COLO668 (cell line): ENCODE results near the gene STRA6.

ENCODE experiments used
- DNase-seq: peaks from one replicate; lab custom pipeline; 2025; ENCODE audit not compliant: unreplicated experiment; lab: John Stamatoyannopoulos, UW

The STRA6 gene

DNA sequence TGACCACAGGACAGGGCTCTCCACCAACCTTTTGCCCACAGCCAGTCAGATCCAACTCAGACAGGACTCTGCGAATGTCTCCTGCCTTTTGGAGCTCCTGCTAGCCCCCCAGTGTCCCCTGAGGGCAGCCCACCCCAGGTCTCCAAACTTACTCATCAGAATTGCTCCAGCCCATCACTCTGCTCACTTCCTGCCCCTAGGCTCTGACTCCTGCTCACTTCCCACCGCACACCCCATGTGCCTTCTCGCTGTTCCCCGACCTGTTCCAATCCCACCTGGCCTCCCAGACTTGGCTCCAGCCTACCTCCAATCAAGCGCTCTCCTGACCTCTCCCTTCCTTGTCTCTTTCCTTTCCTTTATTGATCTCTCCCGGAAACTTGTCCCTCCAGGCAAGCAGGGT, 5.9 kb upstream of the STRA6 start:
- no peak for DNase-seq

DNA sequence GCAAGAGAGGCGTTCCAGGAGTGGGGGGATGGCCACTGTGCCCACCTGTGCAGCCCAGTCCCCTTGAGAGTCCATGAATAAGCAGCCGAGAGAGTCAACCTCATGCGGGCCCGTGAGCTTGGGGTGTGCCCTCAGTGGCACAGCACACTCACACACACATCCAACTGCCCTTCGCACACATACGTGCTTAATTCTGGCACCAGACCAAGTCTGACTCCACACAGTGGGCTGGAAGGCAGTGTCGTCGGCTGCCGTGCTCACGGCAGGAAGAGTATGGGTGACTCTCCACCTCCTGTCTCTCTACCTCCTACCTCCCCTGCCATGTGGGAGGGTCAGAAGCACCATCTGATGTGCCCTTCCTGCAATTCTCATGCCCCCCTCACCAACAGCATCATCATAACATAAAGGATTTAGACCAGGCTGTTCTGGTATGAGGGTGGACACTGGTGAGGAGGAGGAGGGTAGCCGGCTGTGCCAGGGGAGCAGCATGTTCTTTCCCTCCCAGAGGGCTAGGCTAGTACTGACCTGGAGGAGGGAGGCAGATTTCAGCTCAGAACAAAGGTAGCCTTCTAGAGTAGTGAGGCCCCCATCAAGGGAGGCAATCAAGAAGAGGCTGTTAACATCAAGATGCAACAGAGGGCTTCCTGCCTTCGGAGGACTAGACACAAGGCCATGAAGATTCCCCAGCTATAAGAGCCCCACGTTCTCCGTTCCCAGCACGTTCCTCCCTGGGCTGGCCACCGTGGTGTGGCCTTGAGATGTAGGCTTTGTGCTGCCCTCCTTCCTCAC, 5.3 kb upstream of the STRA6 start:
- peak; percentile 63 for DNase-seq

DNA sequence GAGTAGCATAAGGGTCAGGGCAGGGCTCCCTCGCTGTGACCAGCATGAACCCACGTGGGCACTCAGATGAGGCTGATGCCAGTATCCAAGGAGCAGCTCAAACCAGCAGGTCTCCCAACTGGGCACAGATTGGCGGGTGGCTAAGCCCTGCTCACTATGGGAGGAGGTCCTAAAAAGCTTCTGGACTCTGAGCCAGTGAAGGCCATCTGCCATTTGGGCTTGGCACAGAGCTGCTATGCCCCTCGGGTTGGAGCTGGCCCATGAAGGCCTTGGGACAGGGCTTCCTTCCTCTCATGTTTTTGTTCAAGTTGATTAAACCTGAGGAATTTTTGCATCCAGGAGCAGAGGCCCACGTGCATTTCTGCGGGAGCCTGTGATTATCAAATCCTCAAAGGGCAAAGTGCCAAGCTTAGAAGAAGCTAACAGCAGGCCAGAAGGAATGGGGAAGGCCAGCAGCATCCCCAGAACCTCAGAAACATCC, 4.3 kb upstream of the STRA6 start:
- DNase-seq, result no peak

DNA sequence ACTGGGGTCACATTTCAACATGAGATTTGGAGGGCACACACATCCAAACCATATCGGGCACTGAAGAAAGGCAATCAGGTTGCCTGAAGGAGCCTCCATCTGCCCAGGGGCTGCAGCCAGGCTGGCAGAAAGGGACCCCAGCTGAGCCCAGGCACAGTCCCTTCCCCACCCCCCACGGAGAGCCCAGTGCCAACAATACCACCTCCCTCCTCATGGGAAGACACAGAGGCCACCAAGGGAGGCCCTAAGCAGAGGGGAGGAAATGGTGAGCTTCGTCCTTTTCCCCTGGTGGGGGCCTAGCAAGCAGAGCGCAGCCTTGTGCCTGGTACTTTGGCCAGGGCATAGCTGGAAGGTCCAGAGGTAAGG, 3.0 kb upstream of the STRA6 start:
- DNase-seq, result no peak

DNA sequence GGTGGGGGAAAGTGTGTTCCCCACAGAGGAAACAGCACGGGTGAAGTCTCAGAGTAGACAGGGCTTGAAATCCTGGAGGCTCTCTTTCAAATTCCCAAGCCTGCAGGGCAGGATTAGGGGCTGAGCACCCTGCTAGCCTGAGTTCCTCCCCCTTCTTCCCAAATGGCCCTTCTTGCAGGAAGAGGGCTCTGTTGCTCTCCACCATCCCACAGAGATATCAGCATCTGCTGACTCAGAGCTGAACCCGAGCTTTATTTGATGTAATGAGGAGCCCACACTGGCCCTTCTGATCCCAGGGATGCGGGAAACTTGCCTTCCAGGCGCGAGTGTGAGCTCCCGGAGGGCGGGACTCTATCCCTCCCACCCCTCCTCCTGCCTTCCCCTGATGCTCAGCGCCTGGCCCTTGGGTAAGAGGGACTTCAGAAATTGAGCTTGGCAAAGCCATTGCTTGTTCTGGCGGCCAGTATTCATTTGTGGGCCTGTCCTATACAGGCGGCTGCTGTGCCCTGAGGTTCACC, 1.4 kb upstream of the STRA6 start:
- peak; percentile 15 for DNase-seq

DNA sequence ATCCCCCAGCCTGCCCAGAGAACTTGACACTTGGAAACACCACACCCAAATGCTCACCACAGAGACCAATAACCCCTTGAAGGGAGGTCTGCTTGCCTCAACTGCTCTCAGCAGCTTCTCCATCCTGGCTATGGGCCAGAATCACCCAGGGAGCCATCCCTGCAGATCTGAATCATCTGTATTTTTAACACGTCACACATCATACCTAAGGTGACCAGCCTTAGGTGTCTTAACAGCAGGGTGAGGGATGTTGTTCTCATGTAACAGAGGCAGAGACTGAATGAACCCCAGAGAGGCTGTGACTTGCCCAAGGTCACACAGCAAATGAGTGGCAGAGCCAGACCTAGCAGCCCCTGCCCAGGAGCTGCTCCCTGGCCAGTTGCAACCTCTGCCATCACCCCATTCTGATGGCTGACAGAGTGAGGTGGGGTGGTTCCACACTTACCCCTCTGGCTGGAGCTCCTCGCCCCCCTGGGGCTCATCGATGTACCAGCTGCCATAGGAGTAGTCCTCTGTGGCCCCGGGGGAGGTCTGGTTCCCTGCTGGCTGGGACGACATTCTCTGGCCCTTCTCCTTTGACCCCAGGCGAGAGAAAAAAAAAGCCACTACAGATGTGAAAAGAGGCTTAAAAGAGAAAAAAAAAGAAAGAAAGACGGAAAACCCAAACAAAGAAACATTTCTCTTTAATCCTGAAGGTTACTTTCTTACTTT, 722 bp downstream of the STRA6 start:
- DNase-seq, result no peak

DNA sequence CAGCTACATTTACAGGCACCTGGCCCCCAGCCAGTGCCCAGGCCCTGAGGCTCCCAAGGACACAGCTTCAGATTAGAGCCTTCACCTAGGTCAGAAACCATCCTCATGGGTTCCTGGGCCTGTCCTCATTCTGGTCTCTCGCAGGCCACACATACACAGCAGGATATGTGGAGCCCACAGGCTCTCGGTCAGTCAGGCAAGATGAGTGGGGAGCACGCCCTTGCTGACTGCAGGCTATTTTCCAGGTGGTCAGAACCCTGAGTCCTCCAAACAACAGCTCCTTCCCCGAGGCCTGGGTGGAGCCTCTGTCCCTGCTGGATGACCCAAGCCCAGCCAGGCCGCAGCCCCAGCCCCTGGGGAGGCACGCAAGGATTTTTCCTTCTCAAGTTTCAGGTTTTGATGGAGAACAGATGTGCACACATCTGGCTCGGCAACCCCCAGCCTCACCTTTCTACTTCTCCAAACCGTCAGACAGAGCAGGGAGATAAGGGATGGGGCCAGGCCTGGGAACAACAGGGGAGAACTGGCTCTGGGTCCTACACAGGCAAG, 1.6 kb downstream of the STRA6 start:
- no peak for DNase-seq

DNA sequence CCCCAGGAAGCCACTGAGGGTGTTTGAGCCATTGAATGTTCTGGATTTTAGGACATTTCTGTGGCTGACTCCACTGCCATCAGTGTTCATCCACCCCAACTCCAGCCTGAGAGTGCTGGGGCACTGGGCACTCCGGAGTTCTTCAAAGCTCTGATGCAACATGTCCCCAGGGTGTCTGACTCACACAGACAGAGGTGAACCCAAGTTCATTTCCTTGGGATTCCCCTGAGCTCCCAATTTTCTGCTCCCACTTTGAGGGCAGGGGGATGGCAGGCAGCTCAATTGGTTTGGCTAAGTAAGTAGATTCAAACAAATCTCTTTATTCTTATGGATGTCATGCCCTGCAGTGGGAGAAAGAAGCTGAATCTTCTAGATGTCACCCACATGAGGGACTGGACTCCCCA, 2.2 kb downstream of the STRA6 start:
- DNase-seq, result no peak

DNA sequence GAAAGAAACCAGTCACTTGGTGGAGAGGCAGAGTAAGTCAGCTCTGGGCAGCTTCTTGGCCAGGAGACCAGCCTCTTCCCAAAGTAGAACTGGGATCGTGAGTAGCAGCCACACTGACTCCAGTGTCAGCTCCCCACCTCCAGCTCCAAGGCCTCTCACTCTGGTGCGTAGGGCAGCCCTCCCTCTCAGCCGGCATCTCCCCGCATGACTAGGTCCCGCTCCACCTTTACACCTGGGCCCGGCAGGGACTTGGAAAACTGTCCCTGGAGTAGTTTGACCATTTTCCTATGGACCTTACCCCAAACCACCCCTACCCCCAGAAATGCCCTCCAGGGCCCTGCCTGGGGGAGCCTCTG, 3.3 kb downstream of the STRA6 start:
- DNase-seq, result no peak

DNA sequence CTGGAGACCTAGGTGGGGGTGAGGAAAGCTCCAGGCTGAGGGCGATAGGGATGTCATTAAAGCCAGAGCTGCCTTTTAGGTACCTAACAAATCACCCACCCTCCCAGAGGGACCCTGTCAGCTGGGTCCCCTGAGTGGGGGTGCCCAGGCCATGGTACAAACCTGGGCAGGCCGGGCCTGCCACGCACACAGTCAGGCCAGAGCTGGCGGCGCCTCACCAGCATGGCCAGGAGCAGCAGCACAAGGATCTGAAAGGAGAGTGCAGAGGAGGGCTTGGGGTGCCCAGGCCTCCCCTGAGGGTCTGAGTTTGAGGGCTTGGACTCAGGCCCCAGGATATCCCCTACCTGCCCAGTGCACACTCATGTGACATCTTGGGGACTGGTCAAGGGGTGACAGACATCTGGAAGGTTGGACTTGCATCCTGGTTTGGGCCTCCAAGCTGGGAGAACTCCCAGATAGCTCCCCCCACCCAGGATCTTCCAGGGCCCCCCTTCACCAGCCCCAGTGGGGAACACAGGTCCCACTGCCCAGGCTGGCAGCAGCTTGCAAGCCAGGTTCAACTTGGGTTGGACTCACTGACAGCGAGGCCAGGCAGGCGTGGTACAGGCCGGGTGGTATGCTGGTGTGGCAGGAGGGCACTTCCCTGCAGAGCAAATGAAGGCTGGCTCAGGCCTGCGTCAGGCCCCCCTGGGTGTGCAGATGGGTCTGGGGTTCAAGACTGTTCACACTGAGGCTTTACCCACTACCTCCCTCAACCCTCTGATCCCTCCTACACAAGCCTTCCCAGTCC, 5.2 kb downstream of the STRA6 start:
- DNase-seq, result no peak

DNA sequence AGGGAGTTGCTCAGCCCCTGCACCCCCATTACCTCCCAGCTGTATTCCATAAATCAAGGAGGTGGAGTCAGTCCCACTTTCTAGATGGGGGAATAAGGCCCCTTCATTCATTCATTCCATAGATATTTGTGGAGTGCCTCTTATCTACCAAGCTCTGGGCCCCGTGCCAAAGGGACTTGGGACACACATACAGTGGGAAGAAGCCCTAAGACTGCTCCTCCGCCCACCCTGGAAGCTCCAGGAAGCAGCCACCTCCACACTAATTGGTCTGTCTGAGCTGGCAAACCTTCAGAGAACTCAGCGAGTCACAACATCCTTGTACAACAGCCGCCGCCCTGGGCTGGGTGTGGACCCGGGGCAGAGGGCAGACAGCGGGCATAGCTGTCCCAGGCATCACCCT, 6.4 kb downstream of the STRA6 start:
- peak; percentile 9 for DNase-seq

DNA sequence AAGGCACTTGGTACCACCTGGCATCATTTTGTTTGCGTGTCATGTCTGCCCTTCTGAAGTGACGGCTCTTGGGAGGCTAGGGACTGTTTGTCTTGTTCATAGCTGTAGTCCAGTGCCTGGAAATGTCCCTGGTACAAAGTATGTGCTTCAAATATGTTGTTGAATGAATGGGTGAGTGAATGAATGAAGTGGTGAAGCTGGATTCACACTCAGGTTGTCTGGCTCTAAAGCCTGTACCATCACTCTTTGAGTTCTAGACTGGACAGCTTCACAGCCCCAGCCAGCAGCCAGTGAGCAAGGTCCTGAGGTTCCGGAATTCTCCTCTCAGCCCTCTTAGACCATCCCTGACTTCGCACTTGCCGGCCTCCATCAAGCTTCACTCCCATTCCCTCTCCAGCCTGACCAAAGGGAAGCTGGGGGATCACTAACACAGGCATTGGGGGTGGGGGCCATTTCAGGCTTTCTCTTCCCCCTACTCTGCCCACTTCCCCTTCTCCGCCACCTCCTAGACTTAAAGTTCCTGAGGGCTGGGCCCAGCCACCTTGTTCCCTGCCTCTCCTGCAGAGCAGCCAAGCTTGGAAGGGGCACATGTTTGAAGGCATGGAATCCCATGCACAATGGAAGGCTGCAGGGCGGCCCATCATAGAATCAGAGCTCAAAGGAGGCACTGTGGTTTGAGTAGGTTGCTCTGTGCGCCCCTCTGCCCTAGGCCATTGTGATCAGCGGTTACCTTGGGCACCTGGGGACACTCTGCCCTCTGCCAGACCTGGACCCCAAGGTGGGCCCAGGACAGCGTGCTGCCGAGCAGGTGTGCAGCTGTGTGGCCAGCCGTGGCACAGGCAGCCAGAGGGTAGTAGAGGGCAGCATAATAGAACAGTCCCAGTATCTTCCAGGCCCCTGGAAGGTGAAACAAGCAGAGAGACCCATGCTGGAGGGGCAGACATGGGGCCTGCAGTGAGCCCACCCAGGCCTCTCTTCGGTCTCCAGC, 7.7 kb downstream of the STRA6 start:
- DNase-seq, result no peak

DNA sequence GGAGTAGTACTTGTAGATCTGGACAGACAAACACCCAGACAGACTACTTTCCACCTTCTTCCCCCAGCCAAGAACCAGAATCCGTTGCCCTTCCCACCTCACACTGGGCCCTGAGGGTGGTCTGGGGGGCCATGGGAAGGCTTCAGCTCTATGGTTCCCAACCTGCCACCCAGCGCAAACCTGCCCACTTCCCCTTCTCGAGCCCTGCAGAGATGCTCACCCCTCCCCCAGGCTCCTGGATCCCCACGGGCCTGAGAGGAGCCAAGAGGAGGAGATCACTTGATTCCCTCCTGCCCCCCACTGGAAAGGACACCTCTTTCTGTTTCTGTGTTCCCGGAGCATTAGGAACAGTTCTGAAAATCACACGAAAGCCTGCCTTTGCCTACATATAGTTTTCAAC, 8.7 kb downstream of the STRA6 start:
- DNase-seq, result no peak

DNA sequence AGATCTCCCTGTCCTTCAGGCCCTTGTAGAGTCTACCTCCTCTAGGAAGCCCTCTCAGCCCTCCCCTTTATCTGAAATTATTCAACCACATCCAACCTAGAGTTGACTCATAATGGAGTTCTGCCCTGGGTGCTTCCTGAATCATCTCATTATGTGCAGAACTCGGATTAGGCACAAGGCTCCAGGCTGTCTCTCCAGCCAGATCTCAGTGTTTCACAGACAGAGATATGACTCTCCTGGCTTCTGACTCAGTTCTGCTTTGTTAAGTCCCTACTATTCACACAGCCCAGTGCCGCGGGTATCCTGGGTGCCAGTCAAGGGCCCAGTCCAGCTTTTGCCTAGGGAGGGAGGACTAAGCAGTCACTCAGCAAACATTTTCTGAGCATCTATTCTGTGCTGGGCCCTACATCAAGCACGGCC, 9.3 kb downstream of the STRA6 start:
- no peak for DNase-seq

DNA sequence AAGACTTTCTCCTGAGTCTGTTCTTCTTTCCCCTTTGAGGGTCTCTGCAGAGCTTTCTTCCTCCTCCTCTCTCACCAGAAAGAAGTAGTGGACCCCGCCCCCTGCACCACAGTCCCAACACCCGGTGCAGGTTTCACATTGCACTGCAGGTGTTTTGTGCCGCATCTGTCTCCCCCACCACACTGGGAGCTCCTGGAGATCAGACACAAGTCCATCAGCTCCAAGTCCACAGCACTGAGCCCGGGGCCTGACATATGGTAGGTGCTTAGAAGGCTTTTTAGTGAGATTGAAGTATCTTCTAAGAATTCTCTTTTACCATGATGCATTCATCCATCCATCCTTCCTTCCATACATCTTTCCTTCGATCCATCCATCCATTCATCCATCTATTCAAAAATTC, 9.8 kb downstream of the STRA6 start:
- DNase-seq, result peak; percentile 23

DNA sequence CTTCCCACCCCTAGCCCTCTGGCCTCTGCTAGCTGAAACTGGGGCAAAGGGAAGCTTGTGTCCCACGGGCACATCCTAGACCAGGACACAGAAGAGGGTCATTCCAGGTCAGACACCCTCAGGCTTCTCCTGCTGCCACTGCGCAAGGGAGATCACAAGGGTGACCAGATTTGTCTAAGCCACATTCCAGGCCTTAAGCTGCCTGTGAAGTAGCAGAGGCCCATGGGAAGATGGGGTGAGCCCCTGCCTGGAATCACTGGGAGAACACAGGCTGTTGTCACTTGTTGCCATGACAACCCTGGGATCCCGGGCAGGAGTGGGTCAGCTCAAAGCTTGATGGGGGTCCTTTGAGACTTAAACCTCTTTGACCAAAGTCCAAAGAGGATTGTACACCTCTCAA, 10.8 kb downstream of the STRA6 start:
- no peak for DNase-seq

DNA sequence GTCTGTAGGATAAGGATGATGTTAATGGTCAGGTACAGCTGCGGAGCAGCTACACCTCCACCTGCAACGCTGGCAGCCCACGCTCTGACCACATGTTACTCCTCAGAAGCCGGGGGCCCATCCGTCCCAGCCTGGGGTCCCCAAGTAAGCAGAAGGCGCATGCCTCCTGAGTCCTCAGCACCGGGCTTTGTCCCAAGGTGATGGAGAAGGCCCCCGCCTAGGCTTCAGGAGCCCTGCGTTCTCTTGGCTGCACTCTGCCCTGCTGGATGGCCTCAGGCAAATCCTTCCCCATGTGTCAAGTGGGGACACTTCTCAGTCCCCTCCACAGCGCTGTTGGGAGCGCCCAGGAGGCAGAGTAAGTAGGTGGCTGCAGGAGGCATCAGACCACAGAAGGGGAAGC, 14.4 kb downstream of the STRA6 start:
- no peak for DNase-seq

DNA sequence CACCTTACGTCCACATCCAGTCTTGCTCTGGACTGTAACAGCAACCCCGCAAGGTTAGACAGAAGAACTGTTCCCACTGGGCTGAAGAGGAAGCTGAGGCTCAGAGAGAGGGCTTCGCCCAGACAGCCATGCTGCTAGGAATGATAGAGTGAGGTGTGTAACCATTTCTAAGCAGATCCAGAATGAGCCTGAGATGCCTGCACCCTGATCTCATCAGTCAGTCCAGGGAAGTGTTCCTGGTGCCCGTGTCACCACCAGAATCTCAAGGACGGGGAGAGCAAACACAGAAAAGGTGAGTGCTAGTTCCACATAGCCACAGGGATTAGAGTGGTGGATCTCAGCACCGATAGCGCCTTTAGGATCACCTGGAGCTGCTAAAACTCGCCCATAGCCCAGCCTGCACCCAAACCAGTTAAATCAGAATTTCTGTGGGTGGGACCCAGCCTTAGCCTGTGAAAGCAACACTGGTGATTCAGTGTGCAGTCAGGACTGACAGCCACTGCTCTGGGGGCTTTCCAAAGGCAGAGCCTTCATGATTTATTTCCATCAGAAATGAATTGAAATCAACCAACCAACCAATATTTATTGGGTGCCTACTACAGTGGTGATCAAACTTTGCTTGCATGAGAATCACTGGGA, 16.8 kb downstream of the STRA6 start:
- no peak for DNase-seq

DNA sequence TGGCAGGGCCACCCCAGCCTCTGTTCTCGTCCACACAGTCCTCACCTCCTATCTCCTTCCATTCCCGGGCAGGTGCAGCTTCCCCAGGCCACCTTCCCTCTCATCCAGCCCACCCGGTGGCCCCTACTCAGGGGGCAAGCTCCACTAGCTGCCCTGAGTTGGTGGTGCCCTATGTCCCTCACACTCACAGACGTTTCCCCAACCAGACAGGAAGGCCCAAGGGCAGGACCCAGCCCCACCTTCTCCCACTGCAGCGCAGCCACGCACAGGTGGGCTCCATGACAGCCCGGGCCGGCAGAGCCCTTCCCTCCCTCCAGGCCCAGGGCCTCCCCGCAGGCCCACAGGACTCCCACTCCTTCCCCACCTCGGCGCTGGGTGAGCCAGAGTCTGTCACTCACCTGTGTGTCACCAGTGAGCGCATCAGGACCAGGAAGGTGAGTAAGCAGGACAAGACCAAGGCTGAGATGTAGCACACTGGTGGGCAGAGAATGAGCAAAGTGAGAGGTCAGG, 17.9 kb downstream of the STRA6 start:
- no peak for DNase-seq

DNA sequence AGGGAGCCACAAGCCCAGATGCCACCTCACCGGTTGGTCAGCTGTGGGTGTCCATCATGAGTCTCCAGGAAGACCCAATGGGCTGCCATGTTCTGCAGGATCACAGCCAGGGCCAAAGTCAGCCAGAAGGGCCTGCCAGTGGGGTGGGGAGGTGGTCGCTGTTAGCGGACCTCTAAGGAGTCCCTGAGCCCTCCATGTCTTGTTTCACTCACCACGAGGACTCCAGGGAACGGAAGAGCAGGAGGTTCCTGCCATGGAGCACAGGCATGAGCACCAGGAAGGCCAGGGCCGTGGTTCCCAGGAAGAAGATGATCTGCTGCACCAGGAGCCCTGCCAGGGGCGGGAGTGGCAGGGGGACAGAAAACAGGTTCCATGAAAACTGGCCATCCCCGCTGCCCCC, 20.5 kb downstream of the STRA6 start:
- no peak for DNase-seq
